GM20000 (cell line): Measurements from ENCODE around the gene SPON2.

Source experiments
- DNase-seq: peaks from one replicate; pipeline ENCODE4 v3.0.0; 2012; ENCODE audit warnings: low spot score
- TF ChIP-seq, protein P1 (sequence below): IDR thresholded peaks from 2 replicates; pipeline ENCODE4 v1.5.1; 2012; ENCODE audit warnings: mild to moderate bottlenecking, control low read depth; ENCODE audit errors: extremely low read depth, missing control alignments

SPON2 gene

DNA sequence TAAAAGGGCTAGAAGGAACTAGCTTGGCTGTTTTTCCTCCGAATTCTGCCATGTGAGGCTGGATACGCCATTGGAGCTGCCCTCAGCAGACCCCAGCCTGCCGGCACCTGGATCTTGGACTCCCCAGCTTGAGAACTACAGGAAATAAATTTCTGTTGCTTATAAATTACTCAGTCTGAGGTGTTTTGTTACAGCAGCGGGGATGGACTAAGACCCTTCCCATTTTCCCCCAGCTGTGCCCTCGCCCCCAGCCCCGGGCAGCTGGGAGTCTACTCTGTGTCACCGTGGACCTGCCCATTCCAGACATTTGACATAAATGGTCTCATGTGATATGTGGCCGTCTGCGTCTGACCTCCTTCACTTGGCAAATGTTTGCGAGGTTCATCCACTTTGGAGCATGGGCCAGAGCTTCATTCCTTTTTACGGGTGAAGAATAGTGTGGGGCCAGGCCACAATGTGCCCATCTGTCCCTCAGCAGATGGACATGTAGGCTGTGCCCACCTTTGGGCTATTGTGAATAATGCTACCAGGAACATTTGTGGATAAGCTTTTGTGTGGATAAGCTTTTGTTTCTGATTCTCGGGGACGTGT, 30.7 kb upstream of the SPON2 start:
- DNase-seq, result no peak
- TF ChIP-seq, protein P1, sequence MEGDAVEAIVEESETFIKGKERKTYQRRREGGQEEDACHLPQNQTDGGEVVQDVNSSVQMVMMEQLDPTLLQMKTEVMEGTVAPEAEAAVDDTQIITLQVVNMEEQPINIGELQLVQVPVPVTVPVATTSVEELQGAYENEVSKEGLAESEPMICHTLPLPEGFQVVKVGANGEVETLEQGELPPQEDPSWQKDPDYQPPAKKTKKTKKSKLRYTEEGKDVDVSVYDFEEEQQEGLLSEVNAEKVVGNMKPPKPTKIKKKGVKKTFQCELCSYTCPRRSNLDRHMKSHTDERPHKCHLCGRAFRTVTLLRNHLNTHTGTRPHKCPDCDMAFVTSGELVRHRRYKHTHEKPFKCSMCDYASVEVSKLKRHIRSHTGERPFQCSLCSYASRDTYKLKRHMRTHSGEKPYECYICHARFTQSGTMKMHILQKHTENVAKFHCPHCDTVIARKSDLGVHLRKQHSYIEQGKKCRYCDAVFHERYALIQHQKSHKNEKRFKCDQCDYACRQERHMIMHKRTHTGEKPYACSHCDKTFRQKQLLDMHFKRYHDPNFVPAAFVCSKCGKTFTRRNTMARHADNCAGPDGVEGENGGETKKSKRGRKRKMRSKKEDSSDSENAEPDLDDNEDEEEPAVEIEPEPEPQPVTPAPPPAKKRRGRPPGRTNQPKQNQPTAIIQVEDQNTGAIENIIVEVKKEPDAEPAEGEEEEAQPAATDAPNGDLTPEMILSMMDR, result no peak

DNA sequence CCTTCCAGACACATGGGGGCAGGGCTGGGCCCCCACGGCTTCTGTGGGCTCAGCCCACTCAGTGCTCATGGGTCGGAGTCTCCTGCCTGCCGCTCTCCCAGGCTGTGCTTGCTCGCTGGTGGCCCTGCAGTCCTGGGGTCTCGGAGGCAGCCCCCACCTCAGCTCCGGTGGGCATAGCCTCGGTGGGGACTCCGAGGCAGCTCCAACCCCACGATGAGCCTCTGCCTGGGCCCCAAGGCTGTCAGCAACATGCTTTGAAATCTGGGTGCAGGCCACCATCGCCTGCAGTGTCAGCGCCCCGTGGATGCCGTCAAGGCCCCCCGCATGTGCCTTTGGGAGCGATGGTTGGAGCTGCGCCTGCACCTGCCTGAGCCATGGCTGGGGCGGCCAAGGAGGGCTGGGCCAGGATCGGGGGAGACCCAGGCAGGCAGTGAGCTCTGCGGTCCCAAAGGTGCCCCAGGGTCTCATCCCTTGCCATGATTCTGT, 30.2 kb upstream of the SPON2 start:
- no peak for DNase-seq
- TF ChIP-seq, protein P1, result no peak

DNA sequence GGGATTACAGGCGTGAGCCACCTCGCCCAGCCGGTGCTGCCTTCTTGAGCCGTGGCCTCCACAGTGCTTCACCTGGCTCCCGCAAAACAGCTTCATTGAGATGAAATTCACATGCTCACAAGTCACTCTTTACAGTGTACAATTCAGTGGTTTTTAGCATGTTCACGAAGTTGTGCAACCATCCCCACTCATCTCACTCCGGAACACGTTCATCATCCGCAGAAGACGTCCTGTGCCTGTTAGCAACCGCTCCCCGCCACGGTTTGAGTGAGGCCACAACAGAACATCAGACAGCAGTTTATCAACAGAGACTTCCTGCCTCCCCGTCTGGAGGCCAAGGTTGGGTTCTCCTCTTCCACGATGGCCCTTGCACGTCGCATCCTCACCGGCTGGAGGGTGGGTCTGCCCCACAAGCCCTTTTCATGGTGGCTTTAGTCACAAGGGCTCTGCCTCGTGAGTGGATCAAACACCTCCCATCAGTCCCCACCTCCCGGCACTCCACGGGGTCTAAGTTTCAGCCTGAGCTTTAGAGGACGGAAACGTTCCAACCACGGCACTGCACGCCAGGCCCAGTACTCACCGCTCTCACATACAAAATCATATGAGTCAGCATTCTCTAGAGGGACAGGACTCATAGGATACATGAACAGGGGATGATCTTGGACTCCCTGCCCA, 29.6 kb upstream of the SPON2 start:
- TF ChIP-seq, protein P1, result no peak
- DNase-seq, result peak; percentile 72

DNA sequence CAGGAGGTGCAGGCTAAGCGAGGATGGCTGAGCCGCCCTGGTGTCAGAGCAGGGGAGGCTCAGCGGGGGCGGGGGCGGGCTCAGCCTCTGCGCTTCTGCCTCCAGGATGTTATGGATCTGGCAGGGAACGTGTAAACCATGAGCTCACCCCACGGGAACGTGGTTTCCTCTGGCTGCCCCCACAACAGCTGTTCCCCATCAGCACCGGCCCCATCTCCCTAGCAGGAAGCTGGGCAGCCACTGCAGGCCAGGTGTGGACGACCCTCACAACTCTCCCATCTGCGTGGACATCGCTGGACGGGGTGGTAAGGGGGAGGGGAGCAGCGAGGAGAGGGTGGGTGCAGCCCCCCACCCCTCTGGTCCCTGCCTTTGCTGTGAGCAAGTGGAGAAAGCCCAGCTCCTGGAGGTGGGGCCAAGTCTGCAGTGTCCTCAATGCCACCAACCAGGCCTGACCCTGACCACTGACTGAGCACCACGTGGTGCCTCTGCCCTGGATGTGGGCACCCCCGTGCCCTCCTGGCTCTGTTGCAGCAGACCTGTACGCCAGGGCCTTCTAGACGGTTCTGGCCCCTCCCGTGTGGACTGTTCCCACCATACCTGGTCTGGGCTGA, 28.1 kb upstream of the SPON2 start:
- TF ChIP-seq, protein P1, result no peak
- no peak for DNase-seq

DNA sequence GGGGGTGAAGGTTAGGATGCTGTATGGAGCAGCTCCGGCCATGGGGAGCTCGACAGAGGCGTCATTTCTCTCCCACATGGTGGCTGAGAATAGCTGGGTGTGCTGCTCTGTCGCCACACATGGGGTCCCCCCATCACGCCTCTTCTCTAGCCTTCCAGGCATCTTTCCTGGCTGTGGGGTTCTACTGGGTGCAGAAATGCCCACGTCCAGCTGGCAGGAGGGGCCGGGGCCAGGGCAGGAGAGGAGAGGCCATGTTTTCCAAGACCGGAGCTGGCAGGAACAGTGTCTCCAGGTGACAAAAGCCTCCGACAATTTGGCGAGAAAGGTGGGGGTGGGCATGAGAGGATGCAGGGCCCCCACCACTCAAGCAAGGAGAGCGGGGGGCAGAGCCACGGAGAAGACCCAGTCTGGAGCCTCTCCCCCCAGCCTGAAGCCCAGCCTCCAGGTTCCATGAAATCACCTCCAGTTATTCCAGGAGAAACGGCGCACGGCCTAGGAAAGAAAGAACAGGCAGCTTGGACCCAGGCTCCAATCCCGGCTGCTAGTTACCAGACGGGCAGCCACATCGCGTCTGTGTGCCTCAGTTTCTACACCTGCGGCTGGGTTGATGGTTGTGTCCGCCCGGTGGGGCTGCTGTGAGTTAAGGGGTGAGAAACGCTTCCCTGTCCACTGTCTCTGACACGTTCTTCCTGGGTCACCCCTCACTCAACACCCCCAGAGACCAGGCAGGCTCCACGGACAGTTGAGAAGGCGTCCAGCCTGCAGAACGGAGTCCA, 27.4 kb upstream of the SPON2 start:
- no peak for DNase-seq

DNA sequence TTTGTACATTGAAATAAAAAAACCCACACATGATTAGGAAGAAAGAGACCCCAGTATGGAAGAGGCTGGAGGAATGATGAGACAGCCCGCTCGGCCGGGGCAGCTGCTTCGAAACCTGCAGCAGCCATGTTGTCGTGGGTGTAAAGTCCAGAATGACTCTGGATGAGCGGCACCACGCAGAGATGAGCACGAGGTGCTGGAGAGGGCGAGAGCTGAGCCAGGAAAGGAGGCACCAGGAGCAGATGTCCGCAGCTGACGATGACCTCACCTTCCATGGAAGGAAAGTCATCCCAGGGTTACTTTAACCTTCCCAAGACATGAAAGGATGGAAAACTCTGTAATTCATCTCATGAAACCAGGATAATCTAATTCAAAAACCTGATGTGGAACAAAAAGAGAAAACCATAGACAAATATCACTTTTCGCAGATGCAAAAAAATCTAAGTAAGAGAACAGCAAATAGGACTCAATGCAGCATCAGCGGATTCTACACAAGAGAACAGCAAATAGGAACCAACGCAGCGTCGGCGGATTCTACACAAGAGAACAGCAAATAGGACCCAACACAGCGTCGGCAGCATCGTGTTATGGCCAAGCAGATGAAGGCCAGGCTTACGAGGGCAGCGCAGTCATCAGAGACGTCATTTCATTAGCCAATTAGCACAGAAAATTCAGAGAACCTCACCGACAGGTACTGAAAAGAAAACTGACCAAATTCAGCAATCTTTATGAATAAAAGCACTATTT, 25.9 kb upstream of the SPON2 start:
- TF ChIP-seq, protein P1, result no peak

More for the DNA sequence above, 27.4 kb upstream of the SPON2 start:
- TF ChIP-seq, protein P1, result no peak

More for the DNA sequence above, 25.9 kb upstream of the SPON2 start:
- no peak for DNase-seq
